WERI-Rb-1 (cell line): ENCODE measurements around the gene VPS13D.
"Not testable (repeated sequence)": the region's sequence is repeated elsewhere in the genome, so short reads cannot be mapped to it uniquely, and the experiment has no call there.

ENCODE experiments used
- DNase-seq: peaks from one replicate; pipeline ENCODE4 v3.0.0-alpha.2; 2020
- H3K27ac ChIP-seq: fragments of 250-450 bp; sonication (Bioruptor Pico); 2 replicates; pipeline ENCODE4 v1.5.1; 2020; ENCODE audit warnings: mild to moderate bottlenecking, moderate library complexity
- H3K27me3 ChIP-seq: fragments of 250-450 bp; sonication (Bioruptor Pico); 2 replicates; pipeline ENCODE4 v1.5.1; 2021; ENCODE audit warnings: mild to moderate bottlenecking, low read depth, moderate library complexity; ENCODE audit not compliant: insufficient read depth, severe bottlenecking
- H3K36me3 ChIP-seq: fragments of 250-450 bp; sonication (Bioruptor Pico); 2 replicates; pipeline ENCODE4 v1.5.1; 2020; ENCODE audit warnings: mild to moderate bottlenecking, moderate library complexity
- H3K4me3 ChIP-seq: 2 replicates; pipeline ENCODE4 v1.5.1; 2011; ENCODE audit warnings: low read depth, mild to moderate bottlenecking, control low read depth, low read length
- H3K9me3 ChIP-seq: fragments of 250-450 bp; sonication (Bioruptor Pico); 2 replicates; pipeline ENCODE4 v1.5.1; 2021; ENCODE audit warnings: mild to moderate bottlenecking, moderate library complexity; ENCODE audit not compliant: severe bottlenecking
- CTCF ChIP-seq: IDR thresholded peaks from 2 replicates; pipeline ENCODE4 v1.5.1; 2011; ENCODE audit warnings: low read depth, mild to moderate bottlenecking, control low read depth, inconsistent platforms, low read length

Gene VPS13D

GRCh38 chr1:12452262-12452661, 222.4 kb downstream of the VPS13D start:
- H3K27me3 ChIP-seq: no peaks in the 10 kb centered on the region
- DNase-seq: no peak
- H3K27ac ChIP-seq: no peak overlapping the region
- no peaks in the 10 kb centered on the region for H3K36me3 ChIP-seq
- H3K4me3 ChIP-seq: no peak overlapping the region
- no peaks in the 10 kb centered on the region for H3K9me3 ChIP-seq
- TF ChIP-seq CTCF: no peak

- H3K9me3 ChIP-seq: no peaks in the 10 kb centered on the region
- no peak overlapping the region for H3K4me3 ChIP-seq
- no peak for DNase-seq
- no peaks in the 10 kb centered on the region for H3K27me3 ChIP-seq
- TF ChIP-seq CTCF: no peak
- no peak overlapping the region for H3K27ac ChIP-seq
- no peaks in the 10 kb centered on the region for H3K36me3 ChIP-seq
These were observed 223.8 kb downstream of the VPS13D start for GRCh38 chr1:12453400-12454343.

- no peak overlapping the region for H3K27ac ChIP-seq
- TF ChIP-seq CTCF: no peak
These were observed 224.9 kb downstream of the VPS13D start for GRCh38 chr1:12454406-12455391.

GRCh38 chr1:12456081-12456480, 226.3 kb downstream of the VPS13D start:
- H3K4me3 ChIP-seq, H3K36me3 ChIP-seq, H3K27me3 ChIP-seq, H3K27ac ChIP-seq, DNase-seq, H3K9me3 ChIP-seq: not testable (repeated sequence)

More at GRCh38 chr1:12454406-12455391, 224.9 kb downstream of the VPS13D start:
- DNase-seq: no peak
- Histone ChIP-seq H3K36me3 (no peaks in the 10 kb centered on the region), H3K9me3 (no peaks in the 10 kb centered on the region), H3K4me3 (no peak overlapping the region), H3K27me3 (no peaks in the 10 kb centered on the region)

GRCh38 chr1:12456979-12457378, 227.1 kb downstream of the VPS13D start:
- H3K36me3 ChIP-seq: no peaks in the 10 kb centered on the region
- no peak for TF ChIP-seq CTCF
- DNase-seq: no peak
- H3K9me3 ChIP-seq: no peaks in the 10 kb centered on the region
- no peaks in the 10 kb centered on the region for H3K27me3 ChIP-seq
- H3K27ac ChIP-seq: no peak overlapping the region
- H3K4me3 ChIP-seq: no peak overlapping the region

GRCh38 chr1:12457771-12458170, 227.9 kb downstream of the VPS13D start:
- H3K36me3 ChIP-seq: no peaks in the 10 kb centered on the region
- TF ChIP-seq CTCF: no peak
- no peak overlapping the region for H3K27ac ChIP-seq

More at GRCh38 chr1:12457771-12458170, 227.9 kb downstream of the VPS13D start:
- Histone ChIP-seq H3K27me3 (no peaks in the 10 kb centered on the region), H3K9me3 (no peaks in the 10 kb centered on the region), H3K4me3 (no peak overlapping the region)
- DNase-seq: no peak
